Urothelium cell line (cell line): ENCODE measurements around the gene ERC1.
A peak's percentile ranks its signal among the peaks of the same experiment; 100 is the strongest.
"Not testable (repeated sequence)": the region's sequence is repeated elsewhere in the genome, so short reads cannot be mapped to it uniquely, and the experiment has no call there.

Experiments
- DNase-seq: peaks from one replicate; pipeline ENCODE4 v3.0.0; 2011; ENCODE audit warnings: low spot score, mixed read lengths
- FAIRE-seq: peaks from 2 replicates; lab custom pipeline; 2011; peaks lifted over from hg19 to GRCh38; lab: Jason Lieb, UNC

Gene ERC1

GRCh38 chr12:1179128-1179527, 188.1 kb downstream of the ERC1 start:
- FAIRE-seq = no peak
- no peak for DNase-seq

- no peak for DNase-seq
- FAIRE-seq = no peak
Observed at GRCh38 chr12:1182069-1182468, 191.0 kb downstream of the ERC1 start.

- FAIRE-seq (no peak), DNase-seq (no peak)
Observed at GRCh38 chr12:1184402-1184801, 193.4 kb downstream of the ERC1 start.

- DNase-seq (no peak), FAIRE-seq (no peak)
Observed at GRCh38 chr12:1185460-1186182, 194.6 kb downstream of the ERC1 start.

- FAIRE-seq (no peak), DNase-seq (no peak)
Observed at GRCh38 chr12:1186298-1186697, 195.3 kb downstream of the ERC1 start.

GRCh38 chr12:1188016-1188415, 197.0 kb downstream of the ERC1 start:
- DNase-seq = no peak

GRCh38 chr12:1189163-1189562, 198.1 kb downstream of the ERC1 start:
- no peak for FAIRE-seq
- no peak for DNase-seq

More at GRCh38 chr12:1188016-1188415, 197.0 kb downstream of the ERC1 start:
- no peak for FAIRE-seq

GRCh38 chr12:1195513-1195912, 204.5 kb downstream of the ERC1 start:
- FAIRE-seq = no peak
- DNase-seq = no peak

- DNase-seq (peak; percentile 84), FAIRE-seq (no peak)
Observed at GRCh38 chr12:1197264-1198018, 206.4 kb downstream of the ERC1 start.

GRCh38 chr12:1198854-1199253, 207.8 kb downstream of the ERC1 start:
- DNase-seq = not testable (repeated sequence)
- FAIRE-seq = peak; percentile 32

- DNase-seq (no peak), FAIRE-seq (no peak)
Observed at GRCh38 chr12:1199700-1200099, 208.7 kb downstream of the ERC1 start.

GRCh38 chr12:1201030-1201429, 210.0 kb downstream of the ERC1 start:
- DNase-seq (no peak), FAIRE-seq (no peak)

GRCh38 chr12:1201886-1202285, 210.9 kb downstream of the ERC1 start:
- no peak for FAIRE-seq
- DNase-seq = no peak

- DNase-seq = no peak
- no peak for FAIRE-seq
Observed at GRCh38 chr12:1203735-1204019, 212.7 kb downstream of the ERC1 start.

GRCh38 chr12:1204581-1205121, 213.6 kb downstream of the ERC1 start:
- FAIRE-seq (no peak), DNase-seq (no peak)

GRCh38 chr12:1205512-1206060, 214.6 kb downstream of the ERC1 start:
- DNase-seq = no peak
- no peak for FAIRE-seq

GRCh38 chr12:1206118-1206734, 215.2 kb downstream of the ERC1 start:
- FAIRE-seq (no peak), DNase-seq (no peak)

GRCh38 chr12:1207276-1207675, 216.3 kb downstream of the ERC1 start:
- FAIRE-seq = no peak

GRCh38 chr12:1208719-1209118, 217.7 kb downstream of the ERC1 start:
- DNase-seq, FAIRE-seq: not testable (repeated sequence)

More at GRCh38 chr12:1207276-1207675, 216.3 kb downstream of the ERC1 start:
- DNase-seq = no peak

- FAIRE-seq = no peak
- no peak for DNase-seq
Observed at GRCh38 chr12:1212526-1212925, 221.5 kb downstream of the ERC1 start.

GRCh38 chr12:1213205-1213604, 222.2 kb downstream of the ERC1 start:
- DNase-seq = no peak
- FAIRE-seq = no peak
